ENCODE data around the gene SCLY.

The SCLY gene

DNA sequence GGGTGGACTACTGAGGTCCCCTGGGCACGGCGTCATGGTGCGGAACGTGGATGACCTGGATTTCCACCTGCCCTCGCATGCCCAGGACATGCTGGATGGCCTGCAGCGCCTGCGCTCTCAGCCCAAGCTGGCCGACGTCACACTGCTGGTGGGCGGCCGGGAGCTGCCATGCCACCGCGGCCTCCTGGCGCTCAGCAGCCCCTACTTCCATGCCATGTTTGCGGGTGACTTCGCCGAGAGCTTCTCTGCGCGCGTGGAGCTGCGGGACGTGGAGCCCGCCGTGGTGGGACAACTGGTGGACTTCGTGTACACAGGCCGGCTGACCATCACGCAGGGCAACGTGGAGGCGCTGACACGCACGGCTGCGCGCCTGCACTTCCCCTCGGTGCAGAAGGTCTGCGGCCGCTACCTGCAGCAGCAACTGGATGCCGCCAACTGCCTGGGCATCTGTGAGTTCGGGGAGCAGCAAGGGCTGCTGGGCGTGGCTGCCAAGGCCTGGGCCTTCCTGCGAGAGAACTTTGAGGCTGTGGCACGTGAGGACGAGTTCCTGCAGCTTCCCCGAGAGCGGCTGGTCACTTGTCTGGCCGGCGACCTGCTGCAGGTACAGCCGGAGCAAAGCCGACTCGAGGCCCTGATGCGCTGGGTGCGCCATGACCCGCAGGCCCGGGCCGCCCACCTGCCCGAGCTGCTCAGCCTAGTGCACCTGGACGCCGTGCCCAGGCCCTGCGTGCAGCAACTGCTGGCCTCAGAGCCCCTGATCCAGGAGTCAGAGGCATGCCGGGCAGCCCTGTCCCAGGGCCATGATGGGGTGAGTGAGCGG is 80.1 kb downstream of the SCLY start:
- no peak for DNase-seq

DNA sequence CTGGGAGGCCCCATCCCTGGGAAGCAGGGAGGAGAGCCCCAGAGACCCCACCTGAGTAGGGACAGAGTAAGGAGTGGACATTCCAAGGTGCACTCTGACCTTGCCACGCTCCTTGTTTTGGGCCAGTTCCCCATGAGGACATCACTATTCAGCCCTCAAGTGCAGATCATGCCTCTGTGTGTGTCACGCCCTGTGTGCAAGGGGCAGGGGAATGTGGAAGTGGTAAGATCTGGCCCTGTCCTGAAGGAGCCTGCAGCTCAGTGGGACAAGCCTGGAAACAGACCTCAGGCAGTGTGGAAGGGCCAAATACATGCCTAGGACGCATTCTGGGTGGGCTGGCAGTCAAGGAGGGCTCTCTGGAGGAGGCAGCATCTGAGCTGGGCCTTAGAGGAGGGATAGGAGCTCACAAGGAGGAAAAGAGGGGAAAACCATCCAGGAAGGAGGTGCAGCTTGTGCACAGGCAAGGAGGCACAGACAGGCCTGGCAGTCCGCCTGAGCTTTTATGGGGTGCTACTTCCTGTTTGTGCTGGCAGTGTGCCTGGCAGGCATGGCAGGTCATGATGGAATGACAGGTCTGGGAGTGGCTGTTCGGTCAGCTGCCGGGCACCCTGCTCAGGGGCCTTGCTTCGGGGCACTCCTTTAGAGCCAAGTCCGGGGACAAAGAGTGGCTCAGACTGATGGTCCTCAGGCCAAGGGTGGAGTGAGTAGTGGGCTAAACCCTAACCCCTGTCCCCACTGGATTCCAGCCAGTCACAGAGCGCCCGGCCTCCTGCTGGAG is 80.9 kb downstream of the SCLY start:
- DNase-seq = no peak

DNA sequence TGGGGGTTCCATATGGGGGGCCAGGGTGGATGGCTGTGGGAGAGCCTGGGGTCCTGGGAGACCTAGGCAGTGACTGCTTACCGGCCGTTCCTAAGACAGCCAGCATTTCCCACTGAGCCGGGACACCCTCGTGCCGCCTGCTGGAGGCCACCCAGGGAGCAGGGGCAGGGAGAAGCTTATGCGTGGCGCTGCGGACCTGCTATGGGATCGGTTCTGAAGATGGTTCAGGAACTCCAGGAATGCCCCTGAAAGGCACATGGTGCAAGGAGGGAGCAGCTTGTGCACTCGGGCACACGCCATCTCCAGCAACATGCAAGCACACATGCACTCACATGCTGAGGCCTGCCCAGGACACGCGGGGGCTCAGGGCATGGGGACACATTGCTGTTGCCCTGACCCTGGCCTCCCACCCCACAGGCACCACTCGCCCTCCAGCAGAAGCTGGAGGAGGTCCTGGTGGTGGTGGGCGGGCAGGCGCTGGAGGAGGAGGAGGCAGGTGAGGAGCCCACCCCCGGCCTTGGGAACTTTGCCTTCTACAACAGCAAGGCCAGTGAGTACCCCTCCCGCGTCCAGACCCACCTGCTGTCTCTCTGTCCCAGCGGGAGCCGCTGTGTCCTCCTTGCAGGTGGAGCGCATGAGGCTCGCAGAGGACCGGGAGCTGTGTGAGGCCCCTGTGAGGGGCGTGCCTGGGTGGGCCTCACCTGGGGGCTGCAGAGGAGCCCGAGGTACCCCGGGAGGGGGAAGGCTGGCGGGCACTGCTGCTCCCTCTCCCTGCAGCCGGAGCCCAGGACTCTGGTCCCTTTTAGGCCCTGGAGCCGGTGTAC is 81.8 kb downstream of the SCLY start:
- DNase-seq = peak; percentile 42

DNA sequence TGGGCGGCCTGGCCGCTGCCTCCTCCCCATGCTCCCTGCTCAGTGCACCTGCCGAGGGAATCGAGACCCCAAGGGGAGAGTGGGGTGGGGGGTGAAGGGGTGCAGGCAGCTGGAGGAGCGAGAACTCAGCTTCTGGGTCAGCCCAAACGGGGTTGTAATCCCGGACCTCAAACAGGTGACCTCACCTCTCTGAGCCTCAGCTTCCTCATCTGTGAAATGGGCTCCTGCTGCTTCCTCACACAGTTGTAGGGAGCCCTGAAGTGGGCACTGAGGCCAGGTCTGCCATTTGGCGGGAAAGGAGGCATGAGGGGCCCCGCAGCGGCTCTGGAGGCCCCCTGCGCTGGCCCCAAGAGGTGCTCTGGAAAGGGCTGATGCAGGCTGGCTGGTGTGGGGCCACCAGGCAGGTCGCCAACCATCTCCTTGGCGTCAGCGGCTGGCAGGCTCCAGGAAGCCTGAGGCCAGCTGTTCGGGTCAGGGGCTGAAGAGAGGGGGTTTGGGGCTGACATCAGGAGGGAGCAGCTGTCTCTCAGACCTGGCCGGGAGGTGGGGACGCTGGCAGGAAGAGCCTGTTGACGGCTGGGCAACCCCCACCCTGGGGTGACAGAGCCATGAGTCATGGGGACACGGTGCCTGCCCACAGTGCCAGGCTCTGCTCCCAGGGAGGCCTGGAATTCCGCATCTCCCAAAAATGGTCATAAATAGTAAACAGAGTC is 82.6 kb downstream of the SCLY start:
- DNase-seq = no peak

DNA sequence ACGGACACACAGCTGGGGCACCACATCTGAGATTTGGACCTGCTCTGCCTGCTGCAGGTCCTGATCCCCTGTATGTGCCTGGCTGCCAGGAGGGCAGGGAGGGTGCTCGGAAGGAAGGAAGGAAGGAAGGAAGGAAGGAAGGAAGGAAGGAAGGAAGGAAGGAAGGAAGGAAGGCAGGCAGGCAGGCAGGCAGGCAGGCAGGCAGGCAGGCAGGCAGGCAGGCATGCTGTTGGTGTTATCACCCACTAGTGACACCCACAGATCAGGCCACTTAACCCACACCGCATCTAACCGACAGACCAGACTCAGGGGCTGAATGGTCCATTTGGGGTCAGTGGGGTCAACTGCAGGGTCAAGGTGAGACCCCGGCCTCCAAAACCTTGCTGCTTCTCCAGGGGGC is 83.5 kb downstream of the SCLY start:
- no peak for DNase-seq

DNA sequence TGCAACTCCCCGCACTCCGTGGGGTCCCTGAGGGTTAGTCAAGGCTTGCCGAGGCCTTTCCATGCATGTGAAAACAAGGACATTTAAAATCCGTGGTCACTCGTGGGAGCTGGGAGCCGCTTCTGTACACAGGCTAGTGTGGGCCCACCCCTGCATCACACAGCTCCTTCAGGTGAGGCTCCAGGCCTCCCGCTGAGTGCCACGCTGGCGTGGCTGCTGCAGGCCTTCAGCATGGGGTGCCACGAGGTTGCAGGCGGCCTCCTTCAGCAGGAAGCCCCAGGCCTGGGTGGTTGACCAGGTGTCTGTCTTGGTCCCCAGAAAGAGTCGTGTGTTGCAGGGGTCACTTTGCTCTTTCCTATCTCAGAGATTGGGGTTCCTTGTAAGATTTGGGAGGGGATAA is 84.2 kb downstream of the SCLY start:
- DNase-seq = no peak

DNA sequence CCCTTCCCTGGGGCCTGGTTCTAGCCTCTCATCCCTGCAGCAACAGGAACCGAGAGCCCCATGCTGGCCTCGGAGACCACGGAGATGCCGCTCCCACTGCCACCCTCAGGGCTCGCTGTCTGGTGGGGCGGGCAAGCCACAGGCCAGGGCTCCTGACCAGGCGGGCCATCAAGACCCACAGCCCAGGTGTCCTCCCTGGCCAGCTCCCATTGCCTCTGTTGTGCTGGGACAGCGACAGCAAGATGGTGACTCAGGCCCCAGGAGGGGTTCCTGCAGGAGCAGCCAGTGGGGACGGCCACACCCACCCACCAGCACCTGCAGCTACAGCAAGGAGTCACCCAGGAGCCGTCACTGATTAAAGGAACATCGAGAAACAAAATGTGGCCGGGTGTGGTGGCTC is 85.0 kb downstream of the SCLY start:
- DNase-seq = no peak

DNA sequence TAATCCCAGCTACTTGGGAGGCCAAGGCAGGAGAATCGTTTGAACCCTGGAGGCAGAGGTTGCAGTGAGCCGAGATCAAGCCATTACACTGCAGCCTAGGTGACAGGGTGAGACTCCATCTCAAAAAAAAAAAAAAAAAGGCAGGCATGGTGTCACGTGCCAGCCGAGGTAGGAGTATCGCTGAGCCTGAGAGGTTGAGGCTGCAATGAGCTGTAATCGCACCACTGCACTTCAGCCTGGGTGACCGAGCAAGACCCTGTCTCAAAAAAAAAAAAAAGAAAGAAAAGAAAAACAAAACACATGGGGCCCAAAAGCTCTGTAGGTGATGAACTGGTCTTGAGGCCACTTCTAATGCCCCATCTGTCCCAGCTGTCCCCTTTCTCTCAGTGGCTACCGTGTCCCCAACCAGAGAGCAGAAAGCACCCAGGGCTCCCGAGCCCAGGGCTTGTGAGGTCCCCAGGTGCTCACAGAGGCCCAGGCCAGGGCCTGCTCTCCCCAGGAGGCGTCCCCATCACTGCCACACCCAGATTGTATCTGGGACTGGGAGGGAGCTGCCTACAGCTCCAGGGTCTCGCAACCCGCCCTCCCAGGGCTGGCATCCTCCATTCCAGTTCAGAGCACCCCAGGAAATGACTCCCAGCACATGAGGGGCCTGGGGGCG is 86.2 kb downstream of the SCLY start:
- peak; percentile 67 for DNase-seq

DNA sequence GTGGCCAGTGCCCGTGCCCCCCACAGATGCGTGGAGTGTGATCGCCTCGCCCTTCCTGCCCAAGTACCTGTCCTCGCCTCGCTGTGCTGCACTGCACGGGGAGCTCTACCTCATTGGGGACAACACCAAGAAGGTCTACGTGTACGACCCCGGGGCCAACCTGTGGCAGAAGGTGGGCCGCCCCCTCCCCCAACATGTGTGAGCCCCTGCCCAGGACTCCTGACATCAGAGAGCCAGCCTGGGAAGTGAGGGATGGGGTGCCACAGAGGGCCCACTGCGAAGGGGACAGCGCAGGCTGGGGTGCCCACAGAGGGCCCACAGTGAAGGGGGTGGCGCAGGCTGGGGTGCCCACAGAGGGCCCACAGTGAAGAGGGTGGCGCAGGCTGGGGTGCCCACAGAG is 88.2 kb downstream of the SCLY start:
- no peak for DNase-seq
